Measurements from ENCODE around the gene ARID4A.
"Not testable (repeated sequence)": the region's sequence is repeated elsewhere in the genome, so short reads cannot be mapped to it uniquely, and the experiment has no call there.

Gene ARID4A

GRCh38 chr14:58298477-58299400 lies at the start of gene ARID4A:
Gene ARID4A, plus strand, starts transcription at chr14:58298555. Its CDS starts 1,300 bp downstream, at chr14:58299855.
- Histone ChIP-seq H3K36me3 (ENCODE audit: insufficient read depth, low read length) (peaks cover 30% of the 10 kb centered on the region), H3K4me1 (ENCODE audit: insufficient read depth, low read length) (peaks cover 19% of the 10 kb centered on the region), H3K4me3 (ENCODE audit: low read length) (peak within 1 kb of the TSS; percentile 85), H3K9me3 (ENCODE audit: low read length) (no peaks in the 10 kb centered on the region), H3K27me3 (ENCODE audit: insufficient read depth, low read length) (no peaks in the 10 kb centered on the region), H2AFZ (ENCODE audit: low read depth, low read length) (peak within 1 kb of the TSS; percentile 41)

- no peaks in the 10 kb centered on the region for H3K27me3 ChIP-seq (ENCODE audit: insufficient read depth, low read length)
- no peak overlapping the region for H3K4me3 ChIP-seq (ENCODE audit: low read length)
- no peaks in the 10 kb centered on the region for H3K9me3 ChIP-seq (ENCODE audit: low read length)
- peaks cover 9% of the 10 kb centered on the region for H3K4me1 ChIP-seq (ENCODE audit: insufficient read depth, low read length)
- no peak overlapping the region for H2AFZ ChIP-seq (ENCODE audit: low read depth, low read length)
- H3K36me3 ChIP-seq (ENCODE audit: insufficient read depth, low read length), result peaks cover 46% of the 10 kb centered on the region
Measured at GRCh38 chr14:58249611-58250010, 48.7 kb upstream of the ARID4A start.

- peaks cover 79% of the 10 kb centered on the region for H3K36me3 ChIP-seq (ENCODE audit: insufficient read depth, low read length)
- no peak overlapping the region for H3K4me3 ChIP-seq (ENCODE audit: low read length)
- no peaks in the 10 kb centered on the region for H3K27me3 ChIP-seq (ENCODE audit: insufficient read depth, low read length)
- no peaks in the 10 kb centered on the region for H3K4me1 ChIP-seq (ENCODE audit: insufficient read depth, low read length)
- H2AFZ ChIP-seq (ENCODE audit: low read depth, low read length), result no peak overlapping the region
- H3K9me3 ChIP-seq (ENCODE audit: low read length), result no peaks in the 10 kb centered on the region
Measured at GRCh38 chr14:58258156-58258555, 40.2 kb upstream of the ARID4A start.

- H3K9me3 ChIP-seq (ENCODE audit: low read length); H3K4me1 ChIP-seq (ENCODE audit: insufficient read depth, low read length); H2AFZ ChIP-seq (ENCODE audit: low read depth, low read length); H3K4me3 ChIP-seq (ENCODE audit: low read length); H3K27me3 ChIP-seq (ENCODE audit: insufficient read depth, low read length): not testable (repeated sequence)
- H3K36me3 ChIP-seq (ENCODE audit: insufficient read depth, low read length), result peaks cover 89% of the 10 kb centered on the region
Measured at GRCh38 chr14:58262005-58262404, 36.4 kb upstream of the ARID4A start.

- Histone ChIP-seq H3K4me1 (ENCODE audit: insufficient read depth, low read length) (no peaks in the 10 kb centered on the region), H3K4me3 (ENCODE audit: low read length) (no peak overlapping the region), H3K9me3 (ENCODE audit: low read length) (no peaks in the 10 kb centered on the region), H3K27me3 (ENCODE audit: insufficient read depth, low read length) (no peaks in the 10 kb centered on the region), H2AFZ (ENCODE audit: low read depth, low read length) (no peak overlapping the region), H3K36me3 (ENCODE audit: insufficient read depth, low read length) (peaks cover 90% of the 10 kb centered on the region)
Measured at GRCh38 chr14:58265401-58265800, 33.0 kb upstream of the ARID4A start.

DNA sequence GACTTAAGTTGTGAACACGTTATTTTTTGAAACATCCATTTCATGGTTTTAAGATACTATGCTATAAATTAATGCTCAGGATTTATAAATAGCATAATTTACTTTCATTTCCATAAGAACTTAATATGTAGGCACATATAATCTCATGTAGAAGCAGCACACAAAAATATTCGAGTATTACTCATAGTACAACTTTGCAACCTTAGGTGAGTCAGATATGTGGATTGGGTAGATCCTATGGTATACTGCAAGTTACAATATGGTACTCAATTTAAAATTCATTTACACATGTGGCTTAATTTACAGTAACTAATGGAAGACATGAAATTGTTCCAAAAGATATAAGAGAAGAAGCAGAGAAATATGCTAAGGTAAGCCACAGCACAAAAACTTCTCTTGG lies 27.7 kb upstream of the ARID4A start:
- no peak overlapping the region for H3K4me3 ChIP-seq (ENCODE audit: low read length)
- H3K36me3 ChIP-seq (ENCODE audit: insufficient read depth, low read length), result peaks cover 84% of the 10 kb centered on the region
- H2AFZ ChIP-seq (ENCODE audit: low read depth, low read length), result no peak overlapping the region

GRCh38 chr14:58272588-58273372 lies 25.6 kb upstream of the ARID4A start:
- Histone ChIP-seq H3K4me1 (ENCODE audit: insufficient read depth, low read length) (no peaks in the 10 kb centered on the region), H3K27me3 (ENCODE audit: insufficient read depth, low read length) (no peaks in the 10 kb centered on the region), H2AFZ (ENCODE audit: low read depth, low read length) (no peak overlapping the region), H3K9me3 (ENCODE audit: low read length) (no peaks in the 10 kb centered on the region), H3K36me3 (ENCODE audit: insufficient read depth, low read length) (peaks cover 69% of the 10 kb centered on the region), H3K4me3 (ENCODE audit: low read length) (no peak overlapping the region)

More for the DNA sequence above, 27.7 kb upstream of the ARID4A start:
- no peaks in the 10 kb centered on the region for H3K4me1 ChIP-seq (ENCODE audit: insufficient read depth, low read length)
- no peaks in the 10 kb centered on the region for H3K9me3 ChIP-seq (ENCODE audit: low read length)
- no peaks in the 10 kb centered on the region for H3K27me3 ChIP-seq (ENCODE audit: insufficient read depth, low read length)

DNA sequence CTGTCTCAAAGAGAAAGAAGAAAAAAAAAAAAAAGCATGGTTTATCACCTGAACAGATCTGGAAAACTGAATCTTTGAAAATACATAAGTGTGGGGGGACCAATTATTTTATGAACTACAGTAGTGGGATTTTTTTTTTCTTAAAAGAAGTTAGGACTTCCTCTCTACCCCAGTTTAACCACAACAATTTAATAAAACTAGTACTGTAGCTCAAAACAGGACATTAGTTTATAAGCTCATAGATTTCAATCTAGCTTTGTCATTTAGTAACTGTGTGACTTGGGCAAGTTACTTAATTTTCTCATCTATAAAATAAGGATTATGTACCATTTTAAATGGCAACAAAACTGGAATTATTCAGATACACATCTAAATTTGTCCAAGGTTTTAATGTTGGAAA lies 23.5 kb upstream of the ARID4A start:
- Histone ChIP-seq H3K9me3 (ENCODE audit: low read length) (no peaks in the 10 kb centered on the region), H3K36me3 (ENCODE audit: insufficient read depth, low read length) (peaks cover 60% of the 10 kb centered on the region)

GRCh38 chr14:58275527-58276190 lies 22.7 kb upstream of the ARID4A start:
- Histone ChIP-seq H3K4me1 (ENCODE audit: insufficient read depth, low read length) (no peaks in the 10 kb centered on the region), H3K36me3 (ENCODE audit: insufficient read depth, low read length) (peaks cover 54% of the 10 kb centered on the region)

More for the DNA sequence above, 23.5 kb upstream of the ARID4A start:
- Histone ChIP-seq H3K27me3 (ENCODE audit: insufficient read depth, low read length) (no peaks in the 10 kb centered on the region), H2AFZ (ENCODE audit: low read depth, low read length) (no peak overlapping the region), H3K4me1 (ENCODE audit: insufficient read depth, low read length) (no peaks in the 10 kb centered on the region), H3K4me3 (ENCODE audit: low read length) (no peak overlapping the region)

GRCh38 chr14:58276208-58276607 lies 22.1 kb upstream of the ARID4A start:
- H2AFZ ChIP-seq (ENCODE audit: low read depth, low read length), result no peak overlapping the region
- peaks cover 56% of the 10 kb centered on the region for H3K36me3 ChIP-seq (ENCODE audit: insufficient read depth, low read length)
- H3K4me1 ChIP-seq (ENCODE audit: insufficient read depth, low read length), result no peaks in the 10 kb centered on the region
- H3K9me3 ChIP-seq (ENCODE audit: low read length), result no peaks in the 10 kb centered on the region
- no peak overlapping the region for H3K4me3 ChIP-seq (ENCODE audit: low read length)
- H3K27me3 ChIP-seq (ENCODE audit: insufficient read depth, low read length), result no peaks in the 10 kb centered on the region

More at GRCh38 chr14:58275527-58276190, 22.7 kb upstream of the ARID4A start:
- H3K4me3 ChIP-seq (ENCODE audit: low read length), result no peak overlapping the region
- H2AFZ ChIP-seq (ENCODE audit: low read depth, low read length), result no peak overlapping the region
- no peaks in the 10 kb centered on the region for H3K27me3 ChIP-seq (ENCODE audit: insufficient read depth, low read length)
- no peaks in the 10 kb centered on the region for H3K9me3 ChIP-seq (ENCODE audit: low read length)

DNA sequence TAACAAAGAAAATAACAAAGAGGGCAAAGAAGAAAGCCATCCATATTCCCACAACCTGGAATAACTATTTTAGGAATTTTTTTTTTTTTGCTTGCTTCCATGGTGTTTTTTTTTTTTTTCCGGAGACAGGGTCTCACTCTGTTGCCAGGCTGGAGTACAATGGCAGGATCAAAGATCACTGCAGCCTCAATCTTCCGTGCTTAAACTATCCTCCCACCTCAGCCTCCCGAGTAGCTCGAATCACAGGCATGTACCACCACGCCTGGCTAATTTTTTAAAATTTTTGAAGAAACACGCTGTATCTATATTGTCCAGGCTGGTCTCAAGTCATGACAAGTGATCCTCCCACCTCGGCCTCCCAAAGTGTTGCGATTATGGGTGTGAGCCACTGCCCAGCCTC lies 20.2 kb upstream of the ARID4A start:
- no peaks in the 10 kb centered on the region for H3K4me1 ChIP-seq (ENCODE audit: insufficient read depth, low read length)
- H3K9me3 ChIP-seq (ENCODE audit: low read length), result no peaks in the 10 kb centered on the region
- no peak overlapping the region for H3K4me3 ChIP-seq (ENCODE audit: low read length)
- H3K27me3 ChIP-seq (ENCODE audit: insufficient read depth, low read length), result no peaks in the 10 kb centered on the region
- H2AFZ ChIP-seq (ENCODE audit: low read depth, low read length), result no peak overlapping the region
- H3K36me3 ChIP-seq (ENCODE audit: insufficient read depth, low read length), result peaks cover 51% of the 10 kb centered on the region

- Histone ChIP-seq H3K36me3 (ENCODE audit: insufficient read depth, low read length) (peaks cover 63% of the 10 kb centered on the region), H3K4me1 (ENCODE audit: insufficient read depth, low read length) (no peaks in the 10 kb centered on the region), H3K27me3 (ENCODE audit: insufficient read depth, low read length) (no peaks in the 10 kb centered on the region), H3K4me3 (ENCODE audit: low read length) (no peak overlapping the region), H2AFZ (ENCODE audit: low read depth, low read length) (no peak overlapping the region), H3K9me3 (ENCODE audit: low read length) (no peaks in the 10 kb centered on the region)
Measured at GRCh38 chr14:58280954-58281787, 17.2 kb upstream of the ARID4A start.

Measured in neuron (in vitro differentiated cells).